ENCODE data around the gene TMEM61.

TMEM61 gene

DNA sequence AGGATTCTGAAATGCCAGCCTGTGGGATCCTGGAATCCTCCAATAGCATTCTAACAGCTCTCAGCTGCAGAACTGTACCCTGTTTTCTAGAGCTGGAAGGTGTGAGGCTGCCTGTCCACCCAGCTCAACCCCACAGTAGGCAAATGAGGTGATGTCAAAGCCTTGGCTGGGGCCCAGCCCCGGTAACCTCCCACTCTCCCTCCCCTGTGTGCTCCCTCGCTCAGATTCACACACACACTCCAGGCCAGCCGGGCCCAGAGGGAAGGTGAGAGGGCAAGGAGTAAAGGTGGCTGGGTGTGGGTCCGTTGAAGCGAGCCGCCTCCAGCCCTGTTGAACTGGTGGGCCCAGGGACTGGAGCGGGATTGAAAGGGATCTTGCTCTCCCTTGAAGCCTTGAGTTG lies 18.2 kb downstream of the TMEM61 start, which contains the start of gene BSND:
BSND (plus strand) TSS at position 257 of the 400 bp plus-strand sequence. CDS start 254 bp downstream, outside the sequence.
- no peaks in the 10 kb centered on the region for H3K9me3 ChIP-seq (ENCODE audit: low read depth, low read length)
- DNase-seq (ENCODE audit: low read depth, low spot score), result no peak
- H3K27ac ChIP-seq, result no peak within 1 kb of the TSS
- TF ChIP-seq POLR2AphosphoS5 (IDR thresholded peaks at IDR 0.05; ENCODE audit: borderline replicate concordance, low read depth, low read length) (no peak), FOXP2 (optimal IDR thresholded peaks at IDR 0.05; ENCODE audit: control extremely low read depth, extremely low read length, insufficient read depth) (no peak), EZH2 (IDR thresholded peaks at IDR 0.05) (no peak)
- H3K36me3 ChIP-seq (ENCODE audit: insufficient read depth, low read length), result no peaks in the 10 kb centered on the region
- H3K9ac ChIP-seq (ENCODE audit: insufficient read length), result no peak within 1 kb of the TSS
- H3K4me3 ChIP-seq, result no peak within 1 kb of the TSS

DNA sequence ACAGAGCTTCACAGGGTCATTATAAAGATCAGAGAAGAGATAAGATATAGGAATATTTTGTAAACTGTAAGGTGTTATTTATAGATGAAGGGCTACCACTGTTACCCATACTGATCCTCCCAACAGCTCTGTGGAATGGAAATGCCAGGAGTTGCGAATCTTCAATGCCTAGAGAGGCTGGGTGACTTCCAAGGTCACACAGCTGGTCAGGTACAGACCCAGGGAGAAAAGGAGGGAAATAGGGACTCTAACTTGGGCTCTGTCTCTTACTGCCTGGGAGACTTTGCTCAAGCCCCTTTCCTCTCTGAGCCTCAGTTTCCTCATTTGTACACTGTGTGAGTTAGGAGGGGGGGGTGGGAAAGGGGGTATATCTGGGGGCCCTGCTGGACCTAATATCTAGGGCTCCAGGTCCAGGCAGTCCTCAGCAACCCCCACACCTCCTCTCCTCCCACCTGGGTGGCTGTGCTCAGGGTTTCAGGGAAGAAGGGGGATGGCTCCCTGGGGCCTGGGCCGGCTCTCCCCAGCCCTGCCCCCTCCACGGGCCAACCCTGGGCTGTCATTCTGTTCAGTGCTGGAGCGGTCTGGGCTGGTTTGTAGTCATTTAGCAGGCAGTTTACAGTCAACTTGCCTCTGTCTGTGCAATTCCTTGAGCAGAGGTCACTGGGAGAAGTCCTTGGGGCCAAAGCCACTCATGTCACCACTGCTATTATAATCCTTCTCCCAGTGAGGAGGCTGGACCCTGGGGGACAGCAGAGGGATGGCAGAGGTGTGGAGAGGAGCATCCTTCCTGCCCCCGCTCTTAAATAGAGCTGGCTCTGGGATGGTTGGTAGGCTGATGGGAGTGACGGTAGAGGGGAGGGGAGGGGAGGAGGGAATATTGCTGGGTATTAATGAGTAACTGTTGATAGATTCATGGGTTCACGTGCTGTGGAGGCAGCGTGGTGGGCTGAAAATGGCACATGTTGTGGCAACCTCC lies 20.0 kb downstream of the TMEM61 start:
- Histone ChIP-seq H3K4me3 (no peak overlapping the region), H3K9ac (ENCODE audit: insufficient read length) (no peak overlapping the region), H3K9me3 (ENCODE audit: low read depth, low read length) (no peaks in the 10 kb centered on the region), H3K27ac (no peak overlapping the region), H3K36me3 (ENCODE audit: insufficient read depth, low read length) (no peaks in the 10 kb centered on the region)
- no peak for TF ChIP-seq EZH2 (IDR thresholded peaks at IDR 0.05)
- DNase-seq (ENCODE audit: low read depth, low spot score), result no peak

DNA sequence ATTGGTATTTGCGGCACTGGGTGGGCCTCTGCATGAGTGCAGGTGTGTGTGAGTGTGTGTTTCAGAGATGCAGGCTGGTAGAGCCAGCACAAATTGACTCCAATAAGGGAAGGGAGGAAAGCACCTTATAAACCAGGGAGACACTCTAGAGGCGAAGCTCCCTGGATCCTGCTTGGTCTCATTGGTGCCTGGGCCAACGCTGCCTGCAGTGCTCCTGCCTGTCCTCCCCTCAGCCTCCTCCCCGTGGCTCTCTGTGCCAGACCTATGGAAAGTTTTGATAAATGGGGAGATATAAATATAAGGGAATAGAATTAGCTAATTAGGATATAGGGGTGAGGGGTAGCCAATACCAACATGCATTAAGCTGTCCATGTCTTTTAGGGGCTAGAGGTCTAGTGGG lies 20.9 kb downstream of the TMEM61 start:
- TF ChIP-seq EZH2 (IDR thresholded peaks at IDR 0.05), result no peak
- no peak overlapping the region for H3K9ac ChIP-seq (ENCODE audit: insufficient read length)
- H3K27ac ChIP-seq, result no peak overlapping the region
- DNase-seq (ENCODE audit: low read depth, low spot score), result no peak
- H3K4me3 ChIP-seq, result no peak overlapping the region
- no peaks in the 10 kb centered on the region for H3K36me3 ChIP-seq (ENCODE audit: insufficient read depth, low read length)
- no peaks in the 10 kb centered on the region for H3K9me3 ChIP-seq (ENCODE audit: low read depth, low read length)

DNA sequence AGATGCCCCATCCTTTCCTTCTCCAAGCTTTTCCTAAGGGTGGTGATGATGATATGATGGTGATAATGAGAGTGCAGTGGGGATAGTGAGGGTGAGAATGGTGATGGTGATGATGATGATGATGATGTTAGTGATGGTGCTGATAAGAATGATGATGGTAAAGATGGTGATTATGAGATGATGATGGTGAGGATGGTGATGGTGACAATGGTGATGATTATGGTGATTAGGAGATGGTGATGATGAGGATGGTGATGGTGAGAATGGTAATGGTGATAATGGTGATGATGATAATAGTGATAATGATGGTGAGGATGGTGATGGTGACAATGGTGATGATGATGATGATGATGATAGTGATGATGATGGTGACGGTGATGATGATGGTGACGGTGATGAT lies 22.3 kb downstream of the TMEM61 start:
- H3K36me3 ChIP-seq (ENCODE audit: insufficient read depth, low read length), result no peaks in the 10 kb centered on the region
- no peak overlapping the region for H3K27ac ChIP-seq
- no peak overlapping the region for H3K4me3 ChIP-seq
- H3K9ac ChIP-seq (ENCODE audit: insufficient read length), result no peak overlapping the region
- H3K9me3 ChIP-seq (ENCODE audit: low read depth, low read length), result no peaks in the 10 kb centered on the region
- no peak for DNase-seq (ENCODE audit: low read depth, low spot score)
- no peak for TF ChIP-seq POLR2AphosphoS5 (IDR thresholded peaks at IDR 0.05; ENCODE audit: borderline replicate concordance, low read depth, low read length)
- no peak for TF ChIP-seq EZH2 (IDR thresholded peaks at IDR 0.05)
- TF ChIP-seq FOXP2 (optimal IDR thresholded peaks at IDR 0.05; ENCODE audit: control extremely low read depth, extremely low read length, insufficient read depth), result no peak

DNA sequence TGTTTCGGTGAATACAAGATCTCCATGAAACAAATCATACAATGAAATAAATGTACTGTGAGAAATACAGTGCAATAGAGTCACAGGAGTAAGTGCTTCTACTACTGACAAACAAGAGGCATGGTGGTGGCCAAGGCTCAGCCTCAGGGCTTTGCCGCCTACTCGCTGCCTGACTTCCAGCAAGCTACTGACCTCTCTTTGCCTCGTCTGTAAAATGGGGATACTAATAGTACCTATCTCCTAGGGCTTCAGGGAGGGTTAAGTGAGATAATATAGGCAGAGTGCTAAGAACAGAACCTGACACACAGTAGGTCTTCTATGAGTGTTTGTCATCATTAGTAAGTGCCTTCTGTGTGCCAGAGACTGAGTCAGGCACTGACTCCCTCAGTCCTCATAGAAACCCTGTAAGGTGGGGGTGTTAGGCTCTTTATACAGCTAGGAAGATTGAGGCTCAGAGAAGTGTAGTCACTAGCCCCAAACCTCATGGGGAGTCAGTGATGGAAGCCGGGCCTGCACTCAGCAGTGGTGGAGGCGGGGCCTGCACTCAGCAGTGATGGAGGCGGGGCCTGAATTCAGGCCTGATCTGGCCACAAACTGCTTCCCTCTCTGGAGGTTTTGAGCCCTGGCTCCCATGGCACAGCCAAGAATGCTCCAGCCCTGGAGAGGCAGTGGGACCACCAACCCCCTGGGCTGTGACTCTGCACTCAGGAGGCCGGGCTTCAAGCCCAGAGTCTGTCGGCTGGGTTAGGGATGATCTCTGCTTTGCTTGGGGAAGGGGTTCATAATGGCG lies 25.1 kb downstream of the TMEM61 start:
- TF ChIP-seq EZH2 (IDR thresholded peaks at IDR 0.05) (no peak), POLR2AphosphoS5 (IDR thresholded peaks at IDR 0.05; ENCODE audit: borderline replicate concordance, low read depth, low read length) (no peak), FOXP2 (optimal IDR thresholded peaks at IDR 0.05; ENCODE audit: control extremely low read depth, extremely low read length, insufficient read depth) (no peak)
- Histone ChIP-seq H3K4me3 (no peak overlapping the region), H3K9me3 (ENCODE audit: low read depth, low read length) (no peaks in the 10 kb centered on the region), H3K9ac (ENCODE audit: insufficient read length) (no peak overlapping the region), H3K27ac (no peak overlapping the region), H3K36me3 (ENCODE audit: insufficient read depth, low read length) (no peaks in the 10 kb centered on the region)
- no peak for DNase-seq (ENCODE audit: low read depth, low spot score)

DNA sequence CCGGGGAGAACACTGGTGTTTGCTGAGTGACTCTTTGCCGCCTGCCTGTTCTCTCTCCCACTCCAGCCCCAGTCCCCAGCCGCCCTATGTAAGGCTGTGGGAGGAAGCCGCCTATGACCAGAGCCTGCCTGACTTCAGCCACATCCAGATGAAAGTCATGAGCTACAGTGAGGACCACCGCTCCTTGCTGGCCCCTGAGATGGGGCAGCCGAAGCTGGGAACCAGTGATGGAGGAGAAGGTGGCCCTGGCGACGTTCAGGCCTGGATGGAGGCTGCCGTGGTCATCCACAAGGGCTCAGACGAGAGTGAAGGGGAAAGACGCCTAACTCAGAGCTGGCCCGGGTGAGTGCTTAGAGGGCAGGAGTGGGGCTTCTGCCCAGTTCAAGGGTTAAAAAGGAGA lies 26.5 kb downstream of the TMEM61 start:
- Histone ChIP-seq H3K27ac (no peak overlapping the region), H3K36me3 (ENCODE audit: insufficient read depth, low read length) (no peaks in the 10 kb centered on the region), H3K9me3 (ENCODE audit: low read depth, low read length) (no peaks in the 10 kb centered on the region), H3K9ac (ENCODE audit: insufficient read length) (no peak overlapping the region), H3K4me3 (no peak overlapping the region)
- no peak for TF ChIP-seq POLR2AphosphoS5 (IDR thresholded peaks at IDR 0.05; ENCODE audit: borderline replicate concordance, low read depth, low read length)
- no peak for TF ChIP-seq FOXP2 (optimal IDR thresholded peaks at IDR 0.05; ENCODE audit: control extremely low read depth, extremely low read length, insufficient read depth)
- TF ChIP-seq EZH2 (IDR thresholded peaks at IDR 0.05), result no peak
- no peak for DNase-seq (ENCODE audit: low read depth, low spot score)

DNA sequence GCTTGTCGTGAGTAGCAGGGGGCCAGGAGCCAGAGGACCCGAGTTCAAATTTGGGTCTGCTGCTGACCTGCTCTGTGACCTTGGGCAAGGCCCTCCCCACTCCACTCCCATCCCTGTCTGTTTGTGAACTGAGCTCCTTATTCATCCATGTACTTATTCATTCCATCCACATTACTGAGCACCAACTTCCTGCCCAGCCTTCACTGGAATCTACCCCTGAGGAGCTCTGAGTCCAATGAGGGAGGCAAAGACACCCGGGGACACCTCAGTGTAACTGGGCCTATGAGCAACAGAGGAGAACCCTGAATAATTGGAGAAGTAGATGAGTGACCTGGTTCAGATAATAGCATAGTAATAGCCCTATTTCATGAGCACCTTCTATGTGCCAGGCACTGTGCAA lies 27.2 kb downstream of the TMEM61 start:
- Histone ChIP-seq H3K4me3 (no peak overlapping the region), H3K36me3 (ENCODE audit: insufficient read depth, low read length) (no peaks in the 10 kb centered on the region), H3K9me3 (ENCODE audit: low read depth, low read length) (no peaks in the 10 kb centered on the region), H3K9ac (ENCODE audit: insufficient read length) (no peak overlapping the region), H3K27ac (no peak overlapping the region)
- no peak for TF ChIP-seq FOXP2 (optimal IDR thresholded peaks at IDR 0.05; ENCODE audit: control extremely low read depth, extremely low read length, insufficient read depth)
- no peak for TF ChIP-seq EZH2 (IDR thresholded peaks at IDR 0.05)
- no peak for TF ChIP-seq POLR2AphosphoS5 (IDR thresholded peaks at IDR 0.05; ENCODE audit: borderline replicate concordance, low read depth, low read length)
- no peak for DNase-seq (ENCODE audit: low read depth, low spot score)

DNA sequence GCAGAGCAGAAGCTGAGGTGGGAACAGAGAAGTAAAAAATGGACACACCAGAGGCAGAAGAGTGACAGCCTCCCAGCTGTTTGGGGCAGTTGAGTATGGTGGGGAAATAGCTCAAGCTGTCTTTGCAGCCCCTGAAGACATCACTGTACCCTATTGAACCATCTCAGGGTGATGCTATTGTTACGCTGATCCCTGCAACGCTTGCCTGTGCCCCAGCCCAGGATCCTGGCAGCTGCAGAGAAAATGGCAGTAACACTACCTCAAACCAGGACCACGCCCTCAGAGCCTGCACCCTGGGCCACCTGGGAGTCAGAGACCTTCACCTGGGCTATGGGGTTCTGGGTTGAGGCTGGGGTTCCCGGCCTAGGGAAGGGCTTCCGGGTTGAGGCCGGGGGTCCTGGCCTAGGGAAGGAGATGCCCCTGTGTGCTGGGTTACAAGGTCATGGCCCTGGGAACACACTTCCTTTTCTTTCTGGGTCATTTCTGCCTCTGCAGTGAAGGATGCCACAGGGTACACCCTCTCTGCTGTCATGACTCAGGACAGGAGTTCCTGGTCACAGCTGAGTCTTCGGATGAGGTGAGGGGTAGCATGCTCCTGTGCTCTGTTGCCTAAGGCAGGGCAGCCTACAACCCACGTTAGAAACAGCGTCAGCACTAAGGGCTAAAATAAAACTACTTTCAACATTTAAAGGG lies 29.9 kb downstream of the TMEM61 start:
- Histone ChIP-seq H3K27ac (no peak overlapping the region), H3K9ac (ENCODE audit: insufficient read length) (no peak overlapping the region), H3K9me3 (ENCODE audit: low read depth, low read length) (no peaks in the 10 kb centered on the region), H3K36me3 (ENCODE audit: insufficient read depth, low read length) (no peaks in the 10 kb centered on the region), H3K4me3 (no peak overlapping the region)
- DNase-seq (ENCODE audit: low read depth, low spot score), result no peak
- TF ChIP-seq FOXP2 (optimal IDR thresholded peaks at IDR 0.05; ENCODE audit: control extremely low read depth, extremely low read length, insufficient read depth) (no peak), POLR2AphosphoS5 (IDR thresholded peaks at IDR 0.05; ENCODE audit: borderline replicate concordance, low read depth, low read length) (no peak), EZH2 (IDR thresholded peaks at IDR 0.05) (no peak)
